H54 (cell line): Measurements from ENCODE around the gene APOD.
A peak's percentile ranks its signal among the peaks of the same experiment; 100 is the strongest.

Experiments
- DNase-seq: peaks from one replicate; pipeline ENCODE4 v3.0.0; 2011; ENCODE audit warnings: low spot score, mixed read lengths; ENCODE audit not compliant: insufficient read length
- FAIRE-seq: peaks from 3 replicates; lab custom pipeline; 2011; peaks lifted over from hg19 to GRCh38; lab: Jason Lieb, UNC
- POLR2A ChIP-seq: IDR thresholded peaks from 2 replicates; pipeline ENCODE4 v1.6.1; 2011; ENCODE audit warnings: low read depth, mild to moderate bottlenecking, low read length

Gene APOD

DNA sequence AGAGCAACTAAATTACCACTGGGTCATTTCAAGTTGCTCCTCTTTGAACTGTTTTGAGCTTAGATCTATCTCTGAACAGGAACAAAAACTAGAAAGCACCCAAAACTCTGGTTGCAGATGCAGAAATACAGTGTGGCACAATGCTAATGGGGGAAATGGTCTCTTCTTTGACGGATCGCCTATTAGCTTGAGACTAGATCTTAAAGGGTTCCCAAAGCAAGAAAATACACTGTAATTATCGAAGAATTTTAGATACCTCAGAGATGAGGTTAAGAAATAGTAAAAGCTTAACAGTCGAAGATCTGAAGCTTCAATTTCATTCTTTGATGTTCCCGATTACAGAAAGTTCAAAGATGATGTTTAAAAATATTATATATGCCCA lies 41.4 kb downstream of the APOD start:
- TF ChIP-seq POLR2A: no peak
- FAIRE-seq: no peak
- no peak for DNase-seq

DNA sequence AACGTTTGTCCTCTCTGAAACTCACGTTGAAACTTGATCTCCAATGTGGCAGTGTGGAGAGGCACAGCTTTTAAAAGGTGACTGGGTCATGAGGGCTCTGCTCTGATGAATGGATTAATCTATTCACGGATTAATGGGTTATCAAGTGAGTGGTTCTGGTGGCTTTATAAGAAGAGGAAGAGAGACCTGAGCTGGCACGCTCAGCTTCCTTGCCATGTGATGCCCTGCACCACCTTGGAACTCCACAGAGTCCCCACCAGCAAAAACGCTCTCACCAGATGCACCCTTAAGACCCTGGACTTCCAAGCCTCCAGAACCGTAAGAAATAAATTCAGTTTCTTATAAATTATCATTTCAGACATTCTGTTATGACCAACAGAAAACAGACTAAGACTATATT lies 43.2 kb downstream of the APOD start:
- FAIRE-seq (no peak), DNase-seq (no peak)
- no peak for TF ChIP-seq POLR2A

DNA sequence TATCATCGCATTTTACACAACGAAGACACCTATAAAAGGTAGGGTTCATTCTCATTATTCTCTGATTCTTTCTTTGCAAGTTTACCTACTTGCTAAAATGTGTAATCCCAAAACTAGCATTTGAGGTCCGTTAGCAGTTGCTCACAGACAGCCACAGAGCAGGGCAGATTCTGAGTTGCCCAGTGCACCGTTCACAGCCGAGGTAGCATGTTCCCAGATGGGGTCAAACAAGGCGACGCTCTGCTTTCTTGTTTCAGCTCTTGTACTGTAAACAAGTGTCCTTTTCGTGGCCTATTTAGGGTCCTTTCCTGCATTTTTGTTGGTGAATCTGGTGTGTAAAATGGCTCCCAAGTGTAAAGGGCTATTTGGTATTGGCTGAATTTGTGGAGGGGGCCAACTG lies 43.7 kb downstream of the APOD start:
- FAIRE-seq: no peak
- no peak for TF ChIP-seq POLR2A
- no peak for DNase-seq

DNA sequence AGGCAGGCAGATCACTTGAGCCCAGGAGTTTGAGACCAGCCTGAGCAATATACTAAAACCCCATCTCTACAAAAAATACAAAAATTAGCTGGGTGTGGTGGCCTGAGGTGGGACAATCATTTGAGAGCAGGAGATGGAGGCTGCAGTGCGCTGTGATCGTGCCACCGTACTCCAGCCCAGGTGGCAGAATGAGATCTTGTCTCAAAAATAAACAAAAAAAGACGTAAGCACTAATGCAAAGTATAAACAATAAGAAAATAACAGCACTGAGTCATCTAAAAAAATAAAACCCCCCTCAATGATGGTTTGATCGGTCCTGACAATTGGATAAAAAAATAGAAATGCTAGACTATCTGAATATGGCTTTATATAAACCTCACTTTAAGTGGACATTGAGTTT lies 44.3 kb downstream of the APOD start:
- FAIRE-seq (no peak), DNase-seq (no peak)
- TF ChIP-seq POLR2A: no peak

DNA sequence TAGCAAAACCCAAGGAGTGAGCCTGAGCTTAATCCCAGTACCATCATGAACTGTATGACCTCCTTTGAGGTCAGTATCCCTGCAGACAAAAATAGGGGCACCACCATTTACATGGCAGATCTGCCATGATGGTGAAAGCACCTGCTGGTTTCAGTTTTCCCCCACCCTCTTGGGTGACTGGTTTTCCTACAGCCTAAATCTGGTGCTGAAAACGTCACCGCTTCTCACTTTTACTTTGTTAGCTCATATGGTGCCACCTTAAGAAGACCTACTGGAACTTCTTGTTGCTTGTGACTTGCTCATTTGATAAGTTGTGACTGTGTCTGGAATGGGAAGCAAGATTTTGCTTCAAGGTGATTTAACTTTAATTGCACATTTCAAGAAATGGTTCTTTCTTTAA lies 45.7 kb downstream of the APOD start:
- FAIRE-seq (no peak), DNase-seq (no peak)
- TF ChIP-seq POLR2A: no peak

DNA sequence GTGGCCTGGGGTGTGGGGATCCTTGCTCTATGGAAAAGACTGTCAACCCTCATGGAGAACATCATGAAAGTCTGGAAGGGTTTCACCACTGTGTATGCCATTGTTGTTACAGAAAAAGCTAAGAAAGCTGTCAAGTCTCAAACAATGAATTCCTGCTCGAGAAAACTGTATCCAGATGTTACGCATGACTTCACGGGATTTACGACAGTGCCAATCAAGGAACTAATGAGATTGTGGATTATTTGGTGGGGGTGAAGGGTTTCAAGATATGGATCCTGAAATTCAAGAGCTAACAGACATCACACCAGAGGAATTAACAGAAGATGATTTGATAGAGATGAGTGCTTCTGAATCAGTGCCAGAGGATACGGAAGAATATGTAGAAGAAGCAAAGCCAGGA lies 48.4 kb downstream of the APOD start:
- peak; percentile 23 for FAIRE-seq

DNA sequence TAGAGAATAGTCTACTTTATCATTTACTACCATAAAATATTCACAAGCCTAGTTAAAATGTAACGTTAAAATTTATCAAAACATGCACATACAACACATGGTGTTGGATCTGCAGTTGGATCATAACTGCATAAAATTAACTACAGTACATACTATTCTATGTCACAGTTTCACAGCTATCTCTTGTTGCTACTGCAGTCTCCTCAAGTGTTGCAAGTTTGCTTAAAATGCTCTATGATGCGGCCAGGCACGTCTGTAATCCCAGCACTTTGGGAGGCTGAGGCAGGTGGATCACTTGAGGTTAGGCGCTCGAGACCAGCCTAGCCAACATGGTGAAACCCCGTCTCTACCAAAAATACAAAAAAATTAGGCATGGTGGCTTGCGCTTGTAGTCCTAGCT lies 50.9 kb downstream of the APOD start:
- no peak for FAIRE-seq
- TF ChIP-seq POLR2A: no peak
- DNase-seq: no peak

More for the DNA sequence above, 48.4 kb downstream of the APOD start:
- TF ChIP-seq POLR2A: no peak
- no peak for DNase-seq

DNA sequence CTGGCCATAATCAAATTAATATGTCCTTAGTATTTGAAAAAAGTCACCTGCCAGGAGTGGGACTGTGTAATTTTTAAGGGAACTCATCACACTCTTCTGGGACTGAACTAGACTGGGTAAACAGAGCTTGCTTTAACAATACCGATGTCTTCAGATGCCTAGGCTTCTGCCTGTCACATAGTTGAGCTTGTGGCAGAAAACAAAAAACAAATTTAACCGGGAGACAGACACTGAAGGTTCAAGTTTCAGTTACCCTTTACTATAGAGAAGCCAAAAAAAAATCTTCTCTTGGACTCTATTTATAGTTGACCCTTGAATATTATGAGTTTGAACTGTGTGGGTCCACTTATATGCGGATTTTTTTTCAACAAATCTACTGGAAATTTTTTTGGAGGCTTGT lies 51.4 kb downstream of the APOD start:
- no peak for TF ChIP-seq POLR2A
- no peak for FAIRE-seq

DNA sequence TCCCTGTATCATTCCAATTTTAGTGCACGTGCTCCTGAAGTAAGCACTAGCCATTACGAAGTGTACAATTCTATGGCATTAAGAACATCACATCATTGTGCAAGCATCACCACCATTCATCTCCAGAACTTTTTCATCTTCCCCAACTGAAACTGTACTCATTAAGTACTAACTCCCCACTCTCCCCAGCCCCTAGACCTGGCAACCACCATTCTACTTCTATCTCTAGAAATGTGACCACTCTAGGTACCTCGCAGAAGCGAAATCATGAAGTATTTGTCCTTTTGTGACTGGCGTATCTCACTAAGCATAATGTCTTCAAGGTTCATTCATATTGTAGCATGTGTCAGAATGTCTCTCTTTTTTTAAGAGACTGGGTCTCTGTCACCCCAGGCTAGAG lies 52.1 kb downstream of the APOD start:
- FAIRE-seq (no peak), DNase-seq (no peak)
- TF ChIP-seq POLR2A: no peak

More for the DNA sequence above, 51.4 kb downstream of the APOD start:
- no peak for DNase-seq

DNA sequence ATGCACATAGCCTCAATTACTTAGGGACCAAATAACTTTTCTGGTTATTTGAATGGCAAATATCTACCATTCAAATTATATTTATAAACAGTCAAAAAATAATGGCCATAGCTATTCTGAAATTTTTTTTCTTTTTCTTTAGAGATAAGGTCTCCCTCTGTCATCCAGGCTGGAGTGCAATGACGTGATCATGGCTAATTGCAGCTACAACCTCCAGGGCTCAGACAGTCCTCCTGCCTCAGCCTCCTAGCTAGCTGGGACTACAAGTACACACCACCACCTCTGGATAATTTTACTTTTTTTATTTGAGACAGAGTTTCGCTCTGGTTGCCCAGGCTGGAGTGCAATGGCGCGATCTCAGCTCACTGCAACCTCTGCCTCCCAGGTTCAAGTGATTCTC lies 57.2 kb downstream of the APOD start:
- no peak for TF ChIP-seq POLR2A
- DNase-seq (no peak), FAIRE-seq (no peak)

DNA sequence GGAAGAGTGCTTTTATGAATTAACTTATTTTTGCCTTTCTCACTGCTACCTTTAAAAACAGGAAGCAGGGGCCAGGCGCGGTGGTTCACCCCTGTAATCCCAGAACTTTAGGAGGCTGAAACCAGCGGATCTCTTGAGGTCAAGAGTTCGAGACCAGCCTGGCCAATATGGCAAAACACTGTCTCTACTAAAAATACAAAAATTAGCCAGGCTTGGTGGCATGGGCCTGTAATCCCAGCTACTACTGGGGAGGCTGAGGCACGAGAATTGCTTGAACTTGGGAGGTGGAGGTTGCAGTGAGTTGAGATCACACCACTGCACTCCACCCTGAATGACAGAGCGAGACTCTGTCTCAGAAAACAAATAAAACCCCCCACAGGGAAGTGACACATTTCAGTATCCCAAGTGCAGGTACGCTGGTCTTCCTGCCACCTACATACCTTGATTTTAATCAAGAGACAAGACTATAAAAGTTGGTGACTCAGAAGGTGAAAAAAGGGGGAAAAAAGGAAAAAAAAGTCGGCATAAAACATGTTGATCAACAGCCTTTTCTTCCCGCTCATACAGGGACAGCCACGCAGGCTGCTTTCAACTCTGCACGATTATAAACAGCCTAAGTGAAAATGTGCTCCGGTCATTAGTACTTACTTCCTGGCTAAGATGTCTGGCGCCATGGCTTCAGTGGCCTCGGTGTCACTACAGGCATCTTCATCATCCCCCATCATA lies 59.4 kb downstream of the APOD start:
- TF ChIP-seq POLR2A: no peak
- DNase-seq (no peak), FAIRE-seq (no peak)

DNA sequence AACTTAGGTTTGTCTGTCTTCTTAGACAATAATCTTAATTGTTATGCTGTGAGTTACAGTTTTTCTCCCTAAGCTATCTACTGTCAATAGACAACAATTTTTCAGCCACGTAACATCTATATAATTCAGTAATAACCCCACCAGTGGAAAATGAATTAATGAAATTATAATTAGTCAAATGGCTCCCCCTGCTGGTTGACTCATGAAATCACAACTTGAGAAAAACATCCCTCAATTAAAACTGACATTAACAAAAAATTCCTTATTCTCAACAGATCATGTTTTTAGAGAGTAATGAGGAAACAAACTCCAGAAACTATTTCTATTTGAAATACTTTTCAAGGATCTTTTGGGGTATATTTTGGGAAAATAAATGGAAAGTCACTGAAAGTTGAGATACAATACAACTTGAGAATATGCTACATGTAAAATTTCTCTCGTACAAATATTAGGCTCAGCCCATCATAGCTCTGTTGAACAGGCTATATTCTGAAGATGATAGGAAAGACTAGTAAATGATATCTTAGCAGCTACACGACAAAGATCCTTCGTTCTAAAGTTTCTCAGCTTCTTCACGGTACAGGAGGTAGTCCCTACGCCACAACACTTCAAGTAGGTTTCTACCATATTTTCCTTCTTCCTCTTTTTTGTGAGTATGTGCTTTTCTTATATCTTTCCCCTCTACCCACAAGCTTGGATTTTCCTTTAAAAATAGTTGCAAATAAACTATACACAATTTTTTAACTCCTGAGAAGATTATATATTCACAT lies 61.3 kb downstream of the APOD start:
- FAIRE-seq (peak; percentile 86), DNase-seq (no peak)
- no peak for TF ChIP-seq POLR2A
